Fibroblast of skin of back (primary cell): ENCODE measurements around the gene MED13L.

Experiments used
- DNase-seq: peaks from one replicate; pipeline ENCODE4 v3.0.0-alpha.2; 2013

Gene MED13L

GRCh38 chr12:116125084-116125483 lies 152.4 kb downstream of the MED13L start:
- no peak for DNase-seq

DNA sequence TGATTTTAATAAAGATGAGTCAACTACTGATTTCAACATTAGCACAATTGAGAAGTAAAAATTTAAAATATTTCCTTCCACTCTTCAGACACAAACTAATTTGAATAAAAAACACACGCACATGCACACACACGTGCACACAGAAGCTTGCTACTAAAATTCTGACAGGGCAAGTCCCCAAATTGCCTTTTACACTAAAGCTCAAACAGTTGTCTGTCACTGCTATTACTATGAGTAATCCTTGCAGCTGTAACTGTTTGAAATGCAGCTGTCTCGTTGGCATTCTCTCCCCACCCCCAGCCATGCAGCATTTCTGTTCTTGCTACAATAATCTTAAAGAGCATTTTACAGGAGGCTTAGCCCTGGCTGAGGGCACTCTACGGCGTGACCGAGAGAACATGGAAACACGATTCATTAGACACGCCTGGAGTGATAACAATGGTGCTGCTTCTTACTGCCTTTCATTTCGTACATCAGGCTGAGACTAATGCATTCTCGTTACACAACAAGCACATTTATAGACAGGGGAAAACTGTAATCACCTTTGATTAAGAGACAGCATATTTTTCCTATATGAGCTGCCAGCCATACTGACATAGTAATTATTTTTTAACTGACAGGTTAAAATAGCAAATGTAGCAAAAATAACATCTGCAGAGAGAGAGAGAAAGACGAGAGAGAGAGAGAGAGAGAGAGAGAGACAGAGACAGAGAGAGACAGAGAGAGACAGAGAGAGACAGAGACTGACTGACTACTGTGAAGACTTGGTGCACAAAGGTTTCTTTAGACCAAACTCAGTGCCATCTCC lies 153.8 kb downstream of the MED13L start:
- peak; percentile 75 for DNase-seq

DNA sequence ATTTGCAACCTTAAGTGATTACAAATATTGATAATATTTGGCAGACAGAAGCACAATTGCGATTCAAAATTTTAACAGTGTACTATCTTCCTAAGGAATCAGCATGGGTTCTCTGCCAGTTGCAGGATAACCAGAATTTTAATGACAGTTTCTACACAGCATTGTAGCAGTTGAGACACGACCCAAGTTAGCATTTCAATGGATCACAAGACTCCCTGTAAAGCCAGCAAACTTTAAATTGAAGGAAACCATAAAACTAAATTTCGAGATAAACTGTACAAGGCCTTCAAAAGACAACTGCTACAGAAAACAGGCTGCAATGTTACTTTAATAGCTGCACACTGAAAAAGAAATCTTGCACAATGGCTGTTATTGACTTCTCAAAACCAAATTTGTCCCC lies 154.9 kb downstream of the MED13L start:
- DNase-seq: no peak

GRCh38 chr12:116121453-116121871 lies 156.0 kb downstream of the MED13L start:
- peak; percentile 69 for DNase-seq

DNA sequence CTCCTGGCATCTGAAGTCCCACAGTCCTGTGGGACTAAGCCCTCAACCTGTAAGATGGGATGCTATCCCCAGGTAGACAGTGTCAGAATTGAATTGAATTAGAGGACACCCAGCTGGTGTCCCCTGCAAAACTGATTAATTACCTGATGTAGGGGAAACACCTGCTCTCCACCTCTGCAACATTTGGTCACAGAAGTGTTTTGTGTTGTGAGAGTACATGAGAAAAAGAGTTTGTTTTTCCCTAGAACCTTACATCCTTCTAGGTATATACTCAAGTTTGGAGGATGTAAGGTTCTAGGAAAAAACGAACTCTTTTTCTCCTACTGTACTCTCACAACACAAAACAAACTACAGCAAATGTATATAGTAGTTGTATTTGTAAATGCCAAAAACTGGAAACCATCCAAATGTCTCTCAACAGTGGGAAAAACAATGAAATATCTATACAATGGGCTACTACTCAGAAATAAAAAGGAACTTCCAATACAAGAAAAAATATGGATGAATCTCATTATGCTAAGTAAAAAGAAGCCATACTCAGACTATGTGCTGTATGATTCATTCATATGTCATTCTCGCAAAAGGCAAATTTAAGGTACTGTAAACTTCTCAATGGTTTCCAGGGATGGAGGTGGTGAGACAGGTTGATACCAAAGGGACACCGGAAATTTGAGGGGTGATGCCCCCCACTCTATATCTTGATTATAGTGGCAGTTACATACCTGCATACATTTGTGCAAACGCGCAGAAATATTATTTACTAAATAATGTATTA lies 160.7 kb downstream of the MED13L start:
- DNase-seq: no peak

DNA sequence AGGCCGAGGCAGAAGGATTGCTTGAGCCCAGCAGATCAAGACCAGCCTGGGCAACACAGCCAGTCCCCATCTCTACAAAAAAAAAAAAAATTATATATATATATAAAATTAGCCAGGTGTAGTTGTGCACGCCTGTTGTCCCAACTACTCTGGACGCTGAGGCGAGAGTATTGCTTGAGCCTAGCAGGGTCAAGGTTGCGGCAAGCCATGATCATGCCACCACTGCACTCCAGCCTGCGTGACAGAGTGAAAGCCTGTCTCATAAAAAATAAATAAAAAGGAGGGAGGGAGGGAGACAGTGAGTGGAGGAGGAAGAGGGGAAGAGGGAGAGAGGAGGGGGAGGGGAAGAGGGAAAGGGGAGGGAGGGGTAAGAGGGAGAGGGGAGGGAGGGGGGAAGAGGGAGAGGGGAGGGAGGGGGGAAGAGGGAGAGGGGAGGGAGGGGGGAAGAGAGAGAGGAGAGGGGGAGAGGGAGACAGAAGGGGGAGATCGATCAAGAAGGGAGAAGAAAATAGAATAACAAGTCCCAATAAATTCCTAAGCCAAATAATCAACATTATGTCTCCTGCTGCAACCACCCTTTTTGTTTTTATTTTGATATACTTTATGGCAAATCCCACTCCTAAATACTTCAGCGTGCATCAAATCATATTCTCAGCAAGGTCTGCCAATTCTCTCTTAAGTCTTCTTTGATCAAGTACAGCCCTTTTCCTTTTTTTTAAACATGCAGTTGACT lies 163.9 kb downstream of the MED13L start:
- no peak for DNase-seq

DNA sequence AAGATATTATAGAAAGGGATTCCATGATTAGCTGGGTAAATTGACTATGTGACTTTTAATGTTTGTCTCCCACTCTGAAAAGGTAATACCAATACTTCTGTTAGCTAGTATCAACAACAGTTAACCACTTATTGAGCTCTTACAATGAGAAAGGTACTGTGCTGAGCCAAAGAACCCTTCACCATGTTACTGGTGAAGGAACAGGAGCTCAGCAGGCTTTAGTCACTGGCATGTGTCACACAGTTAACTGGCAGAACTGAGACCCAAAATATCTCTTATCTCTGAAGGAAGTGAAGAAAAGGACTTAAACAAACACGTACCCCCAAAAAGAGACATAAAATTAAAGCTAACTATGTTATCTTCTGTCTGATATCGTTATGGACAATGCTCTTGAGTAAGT lies 170.6 kb downstream of the MED13L start:
- DNase-seq: no peak

DNA sequence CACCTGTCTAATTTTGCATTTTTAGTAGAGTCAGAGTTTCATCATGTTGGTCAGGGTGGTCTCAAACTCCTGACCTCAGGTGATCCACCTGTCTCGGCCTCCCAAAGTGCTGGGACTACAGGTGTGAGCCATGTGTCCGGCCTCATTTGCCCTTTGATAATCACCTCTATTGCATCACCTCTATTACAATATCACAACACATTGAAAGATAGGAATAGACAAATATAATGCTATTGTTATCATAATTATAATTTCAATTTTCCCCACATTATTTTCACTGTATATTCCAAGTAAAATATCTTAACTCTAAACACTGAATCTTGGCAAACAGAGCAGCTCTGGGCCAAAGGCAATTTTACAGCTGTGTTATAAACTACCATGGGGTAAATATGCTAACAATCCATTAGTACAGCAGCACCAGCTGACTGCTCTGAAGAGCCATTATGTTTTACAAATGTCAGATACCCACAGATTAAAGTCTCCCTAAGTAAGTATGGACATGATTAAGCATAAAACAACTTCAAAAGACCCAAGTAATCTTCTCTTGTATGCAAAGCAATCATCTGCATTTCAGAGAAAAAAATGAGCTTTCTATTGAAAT lies 173.2 kb downstream of the MED13L start:
- DNase-seq: no peak

GRCh38 chr12:116101991-116102390 lies 175.5 kb downstream of the MED13L start:
- no peak for DNase-seq

- DNase-seq: no peak
Measured at GRCh38 chr12:116099652-116100432, 177.7 kb downstream of the MED13L start.

DNA sequence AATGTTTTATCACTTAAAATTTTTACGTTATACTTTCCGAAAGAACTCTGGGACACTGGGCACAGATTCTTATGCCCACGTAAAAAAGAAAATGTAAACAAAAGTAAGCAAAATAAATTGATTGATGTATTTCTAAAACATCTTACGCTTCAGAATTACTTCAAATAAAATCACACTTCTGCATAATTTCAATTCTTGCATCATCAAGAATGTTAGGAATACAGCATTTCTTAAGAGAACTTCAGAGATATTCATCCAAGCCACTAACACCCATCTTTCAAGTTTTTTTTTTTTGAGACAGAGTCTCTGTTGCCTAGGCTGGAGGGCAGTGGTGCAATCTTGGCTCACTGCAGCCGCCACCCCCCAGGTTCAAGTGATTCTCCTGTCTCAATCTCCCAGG lies 180.6 kb downstream of the MED13L start:
- no peak for DNase-seq

DNA sequence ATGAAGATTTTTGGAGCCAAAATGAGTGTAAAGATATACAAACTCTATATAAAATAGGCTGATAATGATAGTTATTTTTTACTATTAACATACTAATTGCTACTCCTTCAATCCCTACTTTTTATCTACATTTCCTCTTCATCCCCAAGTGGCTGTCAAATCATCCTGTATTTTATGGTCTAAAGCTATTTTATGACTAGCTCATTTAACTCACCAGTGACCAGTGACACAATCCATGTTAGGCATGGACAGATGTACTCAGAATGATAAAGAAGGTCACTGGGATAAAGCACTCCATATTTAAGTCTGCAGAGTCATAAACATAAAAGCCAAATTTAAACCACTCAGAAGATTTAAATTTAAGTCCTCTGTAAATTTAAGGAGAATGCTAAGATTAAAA lies 183.0 kb downstream of the MED13L start:
- DNase-seq: no peak

DNA sequence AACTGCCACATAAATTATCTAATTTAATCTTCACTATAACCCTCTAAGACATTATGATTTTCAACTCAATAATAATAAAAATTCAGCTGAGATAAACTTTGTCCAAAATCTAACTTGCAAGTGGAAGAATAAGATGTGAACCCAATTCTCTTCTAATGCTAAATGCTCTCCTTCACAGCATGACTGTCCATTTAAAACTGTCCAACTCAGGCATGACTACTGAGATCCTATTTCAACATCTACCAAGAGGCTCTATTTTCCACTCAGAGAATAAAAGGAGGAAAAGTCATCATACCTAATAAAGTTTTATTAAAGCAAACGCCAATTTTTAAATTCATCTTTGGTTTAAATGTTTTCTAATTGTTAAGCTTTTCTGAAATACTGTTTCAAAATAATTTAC lies 183.6 kb downstream of the MED13L start:
- DNase-seq: no peak

GRCh38 chr12:116092776-116093175 lies 184.7 kb downstream of the MED13L start:
- DNase-seq: no peak

DNA sequence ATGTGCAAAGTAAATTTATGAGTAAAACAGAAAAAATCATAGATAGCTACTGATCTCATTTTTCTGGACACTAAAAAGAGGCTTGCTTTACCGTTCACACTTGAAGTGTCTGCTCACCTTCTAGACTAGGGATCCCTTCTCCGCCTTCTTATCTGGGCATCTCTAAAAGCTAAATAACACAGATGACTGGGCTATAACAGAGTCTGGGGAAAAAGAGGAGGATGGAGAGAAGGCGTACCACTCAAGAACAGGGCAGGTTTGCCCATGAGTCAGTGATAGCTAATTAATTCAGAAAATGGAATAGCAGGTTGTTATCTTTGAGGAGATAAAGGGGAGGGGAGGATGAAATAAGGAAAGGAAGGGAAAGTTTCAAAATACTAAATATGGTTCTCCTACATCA lies 185.3 kb downstream of the MED13L start:
- no peak for DNase-seq

DNA sequence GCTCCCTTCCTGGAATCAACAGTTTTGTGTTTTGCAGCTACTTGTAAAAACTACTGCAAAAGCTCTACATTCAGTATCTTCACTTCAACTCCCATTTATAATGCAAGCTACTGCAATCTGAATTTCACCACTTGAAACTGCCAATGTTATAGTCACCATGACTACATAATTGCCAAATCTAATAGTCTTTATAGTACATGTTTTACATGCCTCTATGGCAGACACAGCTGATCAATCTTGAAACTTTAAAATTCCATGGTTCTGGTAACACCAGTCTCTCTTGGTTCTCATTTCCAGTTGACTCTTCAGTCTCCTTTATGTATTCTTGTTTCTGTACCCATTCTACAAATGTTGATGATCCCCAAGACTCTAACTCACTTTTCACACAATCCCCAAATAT lies 185.9 kb downstream of the MED13L start:
- no peak for DNase-seq

GRCh38 chr12:116090516-116090915 lies 187.0 kb downstream of the MED13L start:
- DNase-seq: no peak

- DNase-seq: peak; percentile 22
Measured at GRCh38 chr12:116089080-116089479, 188.4 kb downstream of the MED13L start.

DNA sequence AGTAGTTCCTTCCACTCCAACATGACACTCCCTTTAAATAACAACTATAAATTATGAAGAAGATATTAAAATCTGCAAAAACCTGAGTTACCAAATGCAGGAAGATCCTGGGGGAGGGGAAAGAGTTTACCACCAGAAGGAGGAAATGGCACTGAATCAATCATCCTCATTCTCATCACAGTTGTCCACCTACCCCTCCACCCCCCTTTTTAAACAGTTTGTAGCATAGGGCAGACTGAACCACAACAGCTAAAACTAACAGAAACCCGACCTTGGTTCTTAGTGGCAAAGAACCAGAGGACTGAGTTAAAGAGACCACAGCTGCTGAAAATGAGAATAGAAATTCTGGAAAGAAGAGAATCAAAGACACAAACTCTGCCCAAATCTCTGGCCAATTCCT lies 189.5 kb downstream of the MED13L start:
- peak; percentile 5 for DNase-seq

- no peak for DNase-seq
Measured at GRCh38 chr12:116087399-116087798, 190.1 kb downstream of the MED13L start.

DNA sequence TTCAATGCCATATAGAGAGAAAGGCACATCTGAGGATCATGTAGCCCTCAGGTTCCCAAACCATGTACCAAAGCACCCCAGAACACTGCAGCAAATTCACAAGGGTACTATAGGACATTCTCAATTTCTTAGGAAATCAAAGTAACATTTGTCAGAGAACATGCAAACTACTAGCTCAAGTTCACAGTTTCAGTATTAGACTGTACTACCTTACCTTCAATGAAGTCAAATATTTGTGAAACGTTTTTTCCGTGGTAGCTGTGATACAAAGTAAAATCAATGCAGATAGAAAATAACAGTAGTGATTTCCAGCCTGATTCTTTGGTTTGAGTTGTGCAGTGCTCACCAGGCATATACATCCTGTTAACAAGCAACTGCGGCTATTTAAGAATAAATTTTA lies 197.1 kb downstream of the MED13L start:
- no peak for DNase-seq

DNA sequence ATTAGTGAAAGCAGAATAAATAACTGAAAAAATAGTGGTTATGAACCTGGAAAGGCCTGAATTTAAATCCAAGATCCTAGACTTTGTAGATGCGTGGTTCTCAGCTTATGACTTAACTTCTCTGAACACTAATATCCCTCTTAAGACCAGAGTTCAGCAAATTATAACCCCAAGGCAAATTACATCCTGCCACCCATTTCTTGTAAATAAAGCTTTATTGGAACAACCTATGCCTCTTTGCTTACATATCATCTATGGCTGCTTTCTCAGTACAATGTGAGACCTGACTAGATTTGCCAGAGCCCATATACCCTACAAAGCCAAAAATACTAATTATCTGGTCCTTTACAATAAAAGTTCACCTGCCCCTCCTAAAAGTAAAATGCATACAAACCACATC lies 199.1 kb downstream of the MED13L start:
- DNase-seq: no peak
